GM12878 (cell line): Measurements from ENCODE around the gene CETN2. TPM values are rescaled to one million over a fixed set of nuclear protein-coding genes. Genes with fewer than 3 reads are reported as not detected.

Experiments used
- ATAC-seq: fragments of 200-7000 bp; cut with Tn5 transposase; 3 replicates; pipeline ENCODE4 v1.9.1; 2020; ENCODE audit warnings: mild to moderate bottlenecking, moderate library complexity
- BruUV-seq: library from RNA; stranded (reverse); fragments of 400-500 nt; replicated peaks from 2 replicates; lab custom pipeline; 2021; lab: Mats Ljungman, UMichigan
- CTCF ChIA-PET: fragments of 300-600 bp; sonication (Branson Sonifier 250); formaldehyde crosslinking; extraction: SDS; loops from one replicate; lab custom pipeline; 2021; ENCODE audit warnings: inconsistent platforms; lab: Yijun Ruan, JAX
- POLR2A ChIA-PET: fragments of 350-600 bp; formaldehyde crosslinking; extraction: SDS; loops from one replicate; lab custom pipeline; 2021; ENCODE audit warnings: inconsistent platforms; lab: Charles Lee
- RAD21 ChIA-PET: fragments of 300-600 bp; sonication (Branson Sonifier 250); formaldehyde crosslinking; loops from one replicate; lab custom pipeline; 2023; ENCODE audit warnings: antibody characterized with exemption; ENCODE audit not compliant: unreplicated experiment; lab: Charles Lee
- SMC1A ChIA-PET: fragments of 300-600 bp; sonication (Branson Sonifier 250); formaldehyde crosslinking; loops from one replicate; lab custom pipeline; 2023; ENCODE audit not compliant: unreplicated experiment, uncharacterized antibody; lab: Charles Lee
- DNase-seq: peaks from one replicate; pipeline ENCODE4 v3.0.0-alpha.2; 2011; ENCODE audit warnings: low read depth, low spot score
- FAIRE-seq: peaks from 3 replicates; lab custom pipeline; 2011; peaks lifted over from hg19 to GRCh38; lab: Jason Lieb, UNC
- H2AFZ ChIP-seq: 2 replicates; pipeline ENCODE4 v1.6.0; 2011; ENCODE audit warnings: low read depth, low read length, control low read depth; ENCODE audit not compliant: control insufficient read depth
- H3K27ac ChIP-seq: 2 replicates; pipeline ENCODE4 v1.5.1; 2011; ENCODE audit warnings: control low read depth; ENCODE audit not compliant: control insufficient read depth, insufficient read depth
- H3K27me3 ChIP-seq, 2 experiments: replicated peaks in 1 of 2; 2 replicates each; pipeline versions ENCODE4 v1.6.0 to v1.6.1; 2011; ENCODE audit warnings: low read length in 1 of 2; ENCODE audit not compliant: control insufficient read depth in 2 of 2, insufficient read depth in 2 of 2
- H3K36me3 ChIP-seq, 2 experiments: 2 replicates each; pipeline ENCODE4 v1.5.1; 2011; ENCODE audit warnings: low read length in 1 of 2; ENCODE audit not compliant: control insufficient read depth in 2 of 2, insufficient read depth in 2 of 2
- H3K4me1 ChIP-seq: 2 replicates; pipeline ENCODE4 v1.6.1; 2011; ENCODE audit warnings: mild to moderate bottlenecking, low read length, moderate library complexity, mixed read lengths; ENCODE audit not compliant: control insufficient read depth, insufficient read depth
- H3K4me2 ChIP-seq: 2 replicates; pipeline ENCODE4 v1.6.0; 2011; ENCODE audit warnings: control low read depth; ENCODE audit not compliant: control insufficient read depth, insufficient read depth
- H3K4me3 ChIP-seq: fragments of 200-600 bp; sonication (generic); 2 replicates; pipeline ENCODE4 v1.5.1; 2016
- H3K79me2 ChIP-seq: 2 replicates; pipeline ENCODE4 v1.6.0; 2011; ENCODE audit warnings: low read length; ENCODE audit not compliant: control insufficient read depth, insufficient read depth
- H3K9ac ChIP-seq: 2 replicates; pipeline ENCODE4 v1.8.0; 2011; ENCODE audit warnings: low read length, control low read depth, mixed read lengths; ENCODE audit not compliant: control insufficient read depth, insufficient read depth
- H3K9me3 ChIP-seq: replicated peaks from 3 replicates; pipeline ENCODE4 v1.5.1; 2011; ENCODE audit warnings: mild to moderate bottlenecking, low read length; ENCODE audit not compliant: control insufficient read depth, insufficient read depth
- H4K20me1 ChIP-seq: 2 replicates; pipeline ENCODE4 v1.6.0; 2011; ENCODE audit not compliant: control insufficient read depth, insufficient read depth
- NFXL1 ChIP-seq: fragments of 450-650 bp; IDR thresholded peaks from 2 replicates; pipeline ENCODE4 v1.6.1; 2017; ENCODE audit warnings: antibody characterized with exemption, mild to moderate bottlenecking, borderline replicate concordance
- RB1 ChIP-seq: fragments of 450-650 bp; formaldehyde crosslinking; IDR thresholded peaks from 2 replicates; pipeline ENCODE4 v1.6.1; 2017; ENCODE audit warnings: mild to moderate bottlenecking, borderline replicate concordance
- SP1 ChIP-seq: IDR thresholded peaks from one replicate; pipeline ENCODE4 v1.6.1; 2011; ENCODE audit warnings: low read depth, low read length
- SPI1 ChIP-seq: IDR thresholded peaks from 2 replicates; pipeline ENCODE4 v1.6.1; 2011; ENCODE audit warnings: low read depth, mild to moderate bottlenecking, low read length, moderate library complexity, borderline replicate concordance; ENCODE audit not compliant: insufficient read depth
- YBX1 ChIP-seq: fragments of 450-650 bp; IDR thresholded peaks from 2 replicates; pipeline ENCODE4 v1.6.1; 2016; ENCODE audit warnings: antibody characterized with exemption
- ZBTB11 ChIP-seq: fragments of 450-650 bp; formaldehyde crosslinking; IDR thresholded peaks from 2 replicates; pipeline ENCODE4 v1.5.0; 2022; ENCODE audit warnings: mild to moderate bottlenecking, missing genetic modification characterization
- ZNF217 ChIP-seq: fragments of 450-650 bp; IDR thresholded peaks from 2 replicates; pipeline ENCODE4 v1.6.1; 2017; ENCODE audit warnings: antibody characterized with exemption, mild to moderate bottlenecking
- WGBS: methylation state at CpG from one replicate; pipeline ENCODE4 v1.1.6; 2016; ENCODE audit warnings: low lambda C conversion rate; ENCODE audit not compliant: insufficient replicate concordance, insufficient coverage; ENCODE audit errors: missing lambda C conversion rate; 5-methylcytosine and 5-hydroxymethylcytosine counted together
- in situ Hi-C: fragments of 300-500 bp; cut with MboI; formaldehyde crosslinking; loops from 9 replicates; pipeline ENCODE4 v1.14.3; 2018; ENCODE audit warnings: mixed read lengths
- intact Hi-C: fragments of 100-400 bp; cut with micrococcal nuclease; formaldehyde crosslinking; loops from one replicate; pipeline ENCODE4 v1.14.2; 2022; ENCODE audit not compliant: unreplicated experiment
- polyA plus RNA-seq, 11 experiments: library from polyadenylated mRNA; depleted of rRNA in 4 of 11; unstranded in 6 of 11; stranded (reverse) in 5 of 11; fragments of >200 nt; fragmentation: Nextera tagmentation in 4 of 11; fragmentation: Illumina TruSeq in 1 of 11; extraction: Ambion mirVana in 4 of 11; extraction: Trizol in 1 of 11; gene quantifications; 1 replicate in 1 of 11; 2 replicates in 10 of 11; pipeline versions ENCODE4 v1.2.1 to v1.2.3, GENCODE V29; 2011 to 2016; ENCODE audit warnings: inconsistent platforms in 2 of 11, missing spikeins in 2 of 11, low read depth in 1 of 11
- total RNA-seq, 4 experiments: library from RNA; depleted of rRNA in 3 of 4; stranded (reverse); fragments of >200 nt in 3 of 4; fragmentation: Illumina TruSeq in 1 of 4; extraction: Trizol in 1 of 4; gene quantifications; 2 replicates each; pipeline versions ENCODE4 v1.2.1 to v1.2.3, GENCODE V29; 2013 to 2021
- TF ChIP-seq, protein P1 (sequence below): fragments of 450-650 bp; IDR thresholded peaks from 2 replicates; pipeline ENCODE4 v1.6.1; 2016; ENCODE audit warnings: mild to moderate bottlenecking

The CETN2 gene
- total and polyA plus RNA-seq, 10 of the 15 experiments (the other 5 are each of a cell fraction or from before 2014, with no cell fraction given): 12.0 to 30.3 (median 20.0) TPM

GRCh38 chrX:152814048-152814447, 16.5 kb downstream of the CETN2 start:
- Histone ChIP-seq H3K4me1 (no peaks in the 10 kb centered on the region), H2AFZ (no peak overlapping the region), H3K4me3 (no peak overlapping the region), H3K79me2 (no peaks in the 10 kb centered on the region), H3K4me2 (no peak overlapping the region), H3K27me3 (no peaks in the 10 kb centered on the region), H3K9ac (no peak overlapping the region), H3K27ac (no peak overlapping the region), H3K36me3 (no peaks in the 10 kb centered on the region), H4K20me1 (no peaks in the 10 kb centered on the region), H3K9me3 (no peaks in the 10 kb centered on the region)
- intact Hi-C loops: no loop called here
- BruUV-seq: no TSS peak
- 6% methylated on average over 5 of the region's 5 CpGs for WGBS
- DNase-seq: no peak
- ChIA-PET RAD21 (interaction anchor here (3.5 kb wide), 1 partner anchor 172 kb away, joined by 15 read pairs; no protein-coding TSS in a partner anchor), POLR2A (no interaction called here), SMC1A (interaction anchor here (1.0 to 1.5 kb wide), 3 partner anchors 10 to 171 kb away, joined by 3 to 4 read pairs (median 3); no protein-coding TSS in a partner anchor), CTCF (interaction anchor here (0.8 to 1.9 kb wide), 4 partner anchors 9 to 1061 kb away, joined by 3 to 10 read pairs (median 3); no protein-coding TSS in a partner anchor)
- ATAC-seq: no peak
- TF ChIP-seq ZNF217: no peak
- in situ Hi-C loops: loop anchor here (25.0 kb wide), 1 partner anchor 177 kb away; the partner anchor contains the start of gene GABRQ
- no peak for FAIRE-seq

- Histone ChIP-seq H3K27me3 (no peaks in the 10 kb centered on the region), H3K79me2 (no peaks in the 10 kb centered on the region), H3K4me2 (no peak overlapping the region), H3K36me3 (no peaks in the 10 kb centered on the region), H2AFZ (no peak overlapping the region), H3K9ac (no peak overlapping the region), H3K27ac (no peak overlapping the region), H4K20me1 (no peaks in the 10 kb centered on the region), H3K9me3 (no peaks in the 10 kb centered on the region), H3K4me3 (no peak overlapping the region), H3K4me1 (no peaks in the 10 kb centered on the region)
- SMC1A ChIA-PET: interaction anchor here (1.5 kb wide), 1 partner anchor 11 kb away, joined by 3 read pairs; no protein-coding TSS in a partner anchor
- no peak for FAIRE-seq
- intact Hi-C loops (no loop called here), in situ Hi-C loops (loop anchor here (25.0 kb wide), 1 partner anchor 176 kb away; the partner anchor contains the start of gene GABRQ)
- RAD21 ChIA-PET: interaction anchor here (3.5 kb wide), 1 partner anchor 171 kb away, joined by 15 read pairs; no protein-coding TSS in a partner anchor
- ATAC-seq: no peak
- POLR2A ChIA-PET: no interaction called here
- WGBS: 43% methylated on average over 5 of the region's 5 CpGs
- TF ChIP-seq NFXL1 (no peak), RB1 (no peak), SPI1 (no peak), ZBTB11 (CRISPR knock-in tag) (no peak), YBX1 (no peak), SP1 (no peak)
- TF ChIP-seq, protein P1, sequence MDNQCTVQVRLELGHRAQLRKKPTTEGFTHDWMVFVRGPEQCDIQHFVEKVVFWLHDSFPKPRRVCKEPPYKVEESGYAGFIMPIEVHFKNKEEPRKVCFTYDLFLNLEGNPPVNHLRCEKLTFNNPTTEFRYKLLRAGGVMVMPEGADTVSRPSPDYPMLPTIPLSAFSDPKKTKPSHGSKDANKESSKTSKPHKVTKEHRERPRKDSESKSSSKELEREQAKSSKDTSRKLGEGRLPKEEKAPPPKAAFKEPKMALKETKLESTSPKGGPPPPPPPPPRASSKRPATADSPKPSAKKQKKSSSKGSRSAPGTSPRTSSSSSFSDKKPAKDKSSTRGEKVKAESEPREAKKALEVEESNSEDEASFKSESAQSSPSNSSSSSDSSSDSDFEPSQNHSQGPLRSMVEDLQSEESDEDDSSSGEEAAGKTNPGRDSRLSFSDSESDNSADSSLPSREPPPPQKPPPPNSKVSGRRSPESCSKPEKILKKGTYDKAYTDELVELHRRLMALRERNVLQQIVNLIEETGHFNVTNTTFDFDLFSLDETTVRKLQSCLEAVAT: no peak
- DNase-seq: no peak
- no TSS peak for BruUV-seq
- CTCF ChIA-PET: interaction anchor here (1.0 to 1.9 kb wide), 4 partner anchors 9 to 1060 kb away, joined by 3 to 10 read pairs (median 3); no protein-coding TSS in a partner anchor
These were observed 17.4 kb downstream of the CETN2 start for GRCh38 chrX:152813206-152813605.
